Endothelial cell of umbilical vein (primary cell): Measurements from ENCODE around the gene METTL13. TPM values are rescaled to one million over a fixed set of nuclear protein-coding genes. Genes with fewer than 3 reads are reported as not detected.

Experiments used
- BruUV-seq: library from RNA; stranded (reverse); fragments of 400-500 nt; replicated peaks from 2 replicates; lab custom pipeline; 2021; lab: Mats Ljungman, UMichigan
- CTCF ChIA-PET: fragments of 300-600, 350-600 bp; sonication (Branson Sonifier 250); formaldehyde crosslinking; loops from one replicate; lab custom pipeline; 2021; ENCODE audit warnings: antibody characterized with exemption, inconsistent platforms; lab: Charles Lee
- POLR2A ChIA-PET: fragments of 300-600, 350-600 bp; sonication (Branson Sonifier 250); formaldehyde crosslinking; loops from one replicate; lab custom pipeline; 2021; ENCODE audit warnings: antibody characterized with exemption, inconsistent platforms; lab: Charles Lee
- DNase-seq: peaks from one replicate; pipeline ENCODE4 v3.0.0-alpha.2; 2011; ENCODE audit warnings: low read depth, low spot score
- FAIRE-seq: peaks from 2 replicates; lab custom pipeline; 2011; peaks lifted over from hg19 to GRCh38; lab: Jason Lieb, UNC
- H2AFZ ChIP-seq: 2 replicates; pipeline ENCODE4 v1.6.0; 2012; ENCODE audit warnings: low read depth, low read length, control low read depth, inconsistent platforms
- H3K27ac ChIP-seq: 2 replicates; pipeline ENCODE4 v1.5.1; 2011; ENCODE audit warnings: low read depth, mild to moderate bottlenecking, control low read depth, low read length, moderate library complexity; ENCODE audit not compliant: insufficient read depth
- H3K27me3 ChIP-seq, 2 experiments: 2 replicates each; pipeline versions ENCODE4 v1.6.0 to v1.6.1; 2011; ENCODE audit warnings: low read length in 2 of 2, mixed read lengths in 1 of 2; ENCODE audit not compliant: control insufficient read depth in 2 of 2, insufficient read depth in 2 of 2
- H3K36me3 ChIP-seq, 2 experiments: 2 replicates in 1 of 2; 3 replicates in 1 of 2; pipeline ENCODE4 v1.5.1; 2011; ENCODE audit warnings: low read length in 2 of 2, mild to moderate bottlenecking in 1 of 2, moderate library complexity in 1 of 2; ENCODE audit not compliant: control insufficient read depth in 2 of 2, insufficient read depth in 2 of 2; ENCODE audit errors: extremely low read depth in 1 of 2
- H3K4me1 ChIP-seq: 3 replicates; pipeline ENCODE4 v1.5.1; 2011; ENCODE audit warnings: mild to moderate bottlenecking, low read length; ENCODE audit not compliant: control insufficient read depth, insufficient read depth; ENCODE audit errors: extremely low read depth
- H3K4me2 ChIP-seq: 2 replicates; pipeline ENCODE4 v1.6.1; 2011; ENCODE audit warnings: low read length, control low read depth, mixed read lengths; ENCODE audit not compliant: insufficient read depth
- H3K4me3 ChIP-seq, 3 experiments: fragments of 200-600 bp in 1 of 3; sonication (generic), shearing (Covaris generic) in 1 of 3; replicated peaks in 1 of 3; 2 replicates each; pipeline ENCODE4 v1.5.1; 2011 to 2016; ENCODE audit warnings: control low read depth in 3 of 3, low read length in 3 of 3, mild to moderate bottlenecking in 2 of 3, inconsistent platforms in 1 of 3, low read depth in 1 of 3, moderate library complexity in 1 of 3; ENCODE audit not compliant: insufficient read depth in 1 of 3
- H3K79me2 ChIP-seq: 2 replicates; pipeline ENCODE4 v1.6.0; 2012; ENCODE audit warnings: low read length, inconsistent platforms; ENCODE audit not compliant: control insufficient read depth, insufficient read depth
- H3K9ac ChIP-seq: replicated peaks from 2 replicates; pipeline ENCODE3; 2011; ENCODE audit warnings: low read length, control low read depth; ENCODE audit not compliant: insufficient read depth; ENCODE audit errors: extremely low read depth
- H3K9me1 ChIP-seq: replicated peaks from 3 replicates; pipeline ENCODE4 v1.6.0; 2011; ENCODE audit warnings: mild to moderate bottlenecking, low read length; ENCODE audit not compliant: control insufficient read depth, insufficient read depth; ENCODE audit errors: extremely low read depth
- H3K9me3 ChIP-seq: replicated peaks from 2 replicates; pipeline ENCODE4 v1.5.1; 2012; ENCODE audit warnings: low read length, inconsistent platforms; ENCODE audit not compliant: control insufficient read depth, insufficient read depth
- H4K20me1 ChIP-seq: replicated peaks from 2 replicates; pipeline ENCODE3; 2011; ENCODE audit warnings: mild to moderate bottlenecking, low read length; ENCODE audit not compliant: control insufficient read depth, insufficient read depth; ENCODE audit errors: extremely low read depth
- EZH2 ChIP-seq: IDR thresholded peaks from 2 replicates; pipeline ENCODE4 v1.6.1; 2012; ENCODE audit warnings: borderline replicate concordance, low read depth, mild to moderate bottlenecking, moderate library complexity, low read length, inconsistent platforms; ENCODE audit not compliant: severe bottlenecking
- FOS ChIP-seq: IDR thresholded peaks from 2 replicates; pipeline ENCODE4 v1.6.1; 2011; ENCODE audit warnings: mild to moderate bottlenecking, low read length, moderate library complexity, borderline replicate concordance; ENCODE audit not compliant: insufficient read depth
- GATA2 ChIP-seq: IDR thresholded peaks from 2 replicates; pipeline ENCODE4 v1.7.0; 2011; ENCODE audit warnings: low read depth, mild to moderate bottlenecking, moderate library complexity, mixed read lengths, low read length; ENCODE audit not compliant: insufficient read length, insufficient read depth
- JUN ChIP-seq: IDR thresholded peaks from 2 replicates; pipeline ENCODE4 v1.6.1; 2011; ENCODE audit warnings: borderline replicate concordance, low read depth; ENCODE audit not compliant: insufficient read length, insufficient read depth
- MYC ChIP-seq: IDR thresholded peaks from one replicate; pipeline ENCODE4 v1.6.1; 2011; ENCODE audit warnings: mild to moderate bottlenecking, low read depth, low read length
- POLR2A ChIP-seq: IDR thresholded peaks from 2 replicates; pipeline ENCODE4 v1.6.1; 2012; ENCODE audit warnings: low read depth, mild to moderate bottlenecking, control low read depth, low read length
- POLR2AphosphoS5 ChIP-seq: IDR thresholded peaks from 2 replicates; pipeline ENCODE4 v1.6.1; 2012; ENCODE audit warnings: low read depth, mild to moderate bottlenecking, control low read depth, low read length, moderate library complexity; ENCODE audit not compliant: insufficient read depth
- dilution Hi-C: fragments of 300-500 bp; cut with MboI; formaldehyde crosslinking; loops from one replicate; pipeline ENCODE4 v1.15.0; 2019; ENCODE audit warnings: low sequenced_read_pairs; ENCODE audit not compliant: extremely low pct_ligation_motif_present
- intact Hi-C: fragments of 100-400 bp; cut with micrococcal nuclease; formaldehyde crosslinking; loops from one replicate; pipeline ENCODE4 v1.10.0; 2022
- polyA plus RNA-seq, 4 experiments: library from polyadenylated mRNA; depleted of rRNA in 3 of 4; stranded (reverse) in 3 of 4; unstranded in 1 of 4; fragments of >200 nt; gene quantifications; 2 replicates each; pipeline versions ENCODE4 v1.2.1 to v1.2.3, GENCODE V29; 2011 to 2012; ENCODE audit warnings: missing spikeins in 1 of 4
- total RNA-seq: library from RNA; stranded (reverse); gene quantifications from 2 replicates; pipeline ENCODE4 v1.2.3, GENCODE V29; 2021
- TF ChIP-seq, protein P1 (sequence below): IDR thresholded peaks from 2 replicates; pipeline ENCODE4 v1.6.1; 2011; ENCODE audit not compliant: insufficient read depth, insufficient read length
- TF ChIP-seq, protein P2 (sequence below), 2 donors: IDR thresholded peaks; 1 replicate in 1 of 2; 2 replicates in 1 of 2; pipeline ENCODE4 v1.5.1; 2011; ENCODE audit warnings: low read length in 2 of 2, mild to moderate bottlenecking in 2 of 2, moderate library complexity in 2 of 2, control low read depth in 1 of 2, inconsistent platforms in 1 of 2, low read depth in 1 of 2; ENCODE audit not compliant: insufficient read depth in 1 of 2; ENCODE audit errors: extremely low read depth in 1 of 2

The METTL13 gene
- total and polyA plus RNA-seq, 2 donors (not counting 3 experiments of a cell fraction or from before 2014, with no cell fraction given), result 21.2 to 26.5 TPM

DNA sequence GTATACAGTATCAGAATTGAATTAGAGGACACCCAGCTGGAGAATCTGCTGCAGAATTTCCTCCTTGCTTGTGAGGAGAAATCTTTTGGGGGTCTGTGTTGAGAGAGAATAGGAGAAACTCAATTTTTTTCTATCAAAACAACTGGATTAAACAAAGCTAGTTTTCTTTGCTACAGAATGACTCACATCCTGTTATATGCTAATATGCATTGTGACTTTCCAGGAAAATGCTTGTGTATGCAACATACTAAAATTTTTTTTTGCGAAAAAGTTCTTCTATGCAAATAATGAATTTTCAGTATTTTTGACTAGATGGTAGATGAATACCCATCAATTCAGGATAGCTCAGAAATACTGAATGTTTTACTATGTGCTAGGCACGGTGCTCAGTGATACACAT lies 41.8 kb upstream of the METTL13 start:
- H3K27ac ChIP-seq, result no peak overlapping the region
- no peaks in the 10 kb centered on the region for H3K27me3 ChIP-seq
- TF ChIP-seq FOS (peak; percentile 55), JUN (peak; percentile 80), MYC (no peak)
- no peaks in the 10 kb centered on the region for H4K20me1 ChIP-seq
- H2AFZ ChIP-seq, result no peak overlapping the region
- H3K9me3 ChIP-seq, result no peaks in the 10 kb centered on the region
- POLR2A ChIA-PET, result no interaction called here
- intact Hi-C loops, result no loop called here
- peaks cover 2 to 4% of the 10 kb centered on the region in 2 experiments for H3K36me3 ChIP-seq
- no peak overlapping the region for H3K9ac ChIP-seq
- CTCF ChIA-PET, result interaction anchor here (0.6 to 3.4 kb wide), 9 partner anchors 12 to 95 kb away, joined by 3 to 20 read pairs (median 4); partner anchors contain the start of gene METTL13
- peaks cover 13% of the 10 kb centered on the region for H3K79me2 ChIP-seq
- H3K9me1 ChIP-seq, result no peaks in the 10 kb centered on the region
- BruUV-seq, result no TSS peak
- DNase-seq, result peak; percentile 53
- no peak overlapping the region for H3K4me3 ChIP-seq
- dilution Hi-C loops, result no loop called here
- H3K4me2 ChIP-seq, result peak overlapping the region; percentile 91
- no peak for FAIRE-seq
- H3K4me1 ChIP-seq, result peaks cover 31% of the 10 kb centered on the region

DNA sequence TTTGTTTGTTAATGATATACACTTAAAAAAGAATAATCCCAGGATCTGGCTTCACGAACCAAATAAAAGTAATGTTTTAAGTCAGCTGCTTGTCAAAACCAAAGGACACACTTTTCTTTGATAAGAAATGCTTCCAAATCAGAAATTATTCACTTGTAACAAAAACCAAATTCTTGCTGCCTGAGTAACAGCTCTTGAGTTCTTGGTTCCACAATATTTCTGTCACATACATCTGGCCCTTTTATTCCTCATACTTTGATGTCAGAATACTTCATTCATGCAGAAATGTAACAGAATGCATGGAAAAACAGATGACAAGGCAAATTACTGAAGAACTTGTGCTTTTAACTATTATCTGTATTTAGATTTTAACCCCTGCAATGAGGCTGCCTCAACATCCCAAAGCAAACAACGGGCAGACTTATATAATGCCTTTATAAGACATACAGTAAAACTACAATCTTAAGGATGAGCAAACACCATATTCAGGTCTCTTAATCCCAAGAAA lies 41.0 kb upstream of the METTL13 start:
- intact Hi-C loops (no loop called here), dilution Hi-C loops (no loop called here)
- TF ChIP-seq FOS (no peak), EZH2 (no peak), MYC (no peak), POLR2AphosphoS5 (no peak), JUN (no peak), GATA2 (no peak), POLR2A (no peak)
- TF ChIP-seq, protein P1, sequence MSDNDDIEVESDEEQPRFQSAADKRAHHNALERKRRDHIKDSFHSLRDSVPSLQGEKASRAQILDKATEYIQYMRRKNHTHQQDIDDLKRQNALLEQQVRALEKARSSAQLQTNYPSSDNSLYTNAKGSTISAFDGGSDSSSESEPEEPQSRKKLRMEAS, result no peak
- TF ChIP-seq, protein P2, sequence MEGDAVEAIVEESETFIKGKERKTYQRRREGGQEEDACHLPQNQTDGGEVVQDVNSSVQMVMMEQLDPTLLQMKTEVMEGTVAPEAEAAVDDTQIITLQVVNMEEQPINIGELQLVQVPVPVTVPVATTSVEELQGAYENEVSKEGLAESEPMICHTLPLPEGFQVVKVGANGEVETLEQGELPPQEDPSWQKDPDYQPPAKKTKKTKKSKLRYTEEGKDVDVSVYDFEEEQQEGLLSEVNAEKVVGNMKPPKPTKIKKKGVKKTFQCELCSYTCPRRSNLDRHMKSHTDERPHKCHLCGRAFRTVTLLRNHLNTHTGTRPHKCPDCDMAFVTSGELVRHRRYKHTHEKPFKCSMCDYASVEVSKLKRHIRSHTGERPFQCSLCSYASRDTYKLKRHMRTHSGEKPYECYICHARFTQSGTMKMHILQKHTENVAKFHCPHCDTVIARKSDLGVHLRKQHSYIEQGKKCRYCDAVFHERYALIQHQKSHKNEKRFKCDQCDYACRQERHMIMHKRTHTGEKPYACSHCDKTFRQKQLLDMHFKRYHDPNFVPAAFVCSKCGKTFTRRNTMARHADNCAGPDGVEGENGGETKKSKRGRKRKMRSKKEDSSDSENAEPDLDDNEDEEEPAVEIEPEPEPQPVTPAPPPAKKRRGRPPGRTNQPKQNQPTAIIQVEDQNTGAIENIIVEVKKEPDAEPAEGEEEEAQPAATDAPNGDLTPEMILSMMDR (IDR thresholded peaks at IDR 0.05; ENCODE audit: extremely low read depth in 1 of 2, insufficient read depth in 1 of 2, low read depth in 1 of 2, low read length in 2 of 2), result no peak
- no peak overlapping the region for H3K4me3 ChIP-seq
- no peak overlapping the region for H3K9ac ChIP-seq
- H3K9me1 ChIP-seq, result no peaks in the 10 kb centered on the region
- ChIA-PET POLR2A (no interaction called here), CTCF (interaction anchor here (1.2 to 4.3 kb wide), 11 partner anchors 8 to 245 kb away, joined by 3 to 22 read pairs (median 4); partner anchors contain the start of gene METTL13)
- H3K9me3 ChIP-seq, result no peaks in the 10 kb centered on the region
- peaks cover 31% of the 10 kb centered on the region for H3K4me1 ChIP-seq
- DNase-seq, result peak; percentile 9
- no peak for FAIRE-seq
- H2AFZ ChIP-seq, result no peak overlapping the region
- H3K4me2 ChIP-seq, result peak overlapping the region; percentile 91
- peaks cover 2 to 4% of the 10 kb centered on the region in 2 experiments for H3K36me3 ChIP-seq
- peaks cover 13% of the 10 kb centered on the region for H3K79me2 ChIP-seq
- no TSS peak for BruUV-seq
- no peaks in the 10 kb centered on the region for H4K20me1 ChIP-seq
- no peaks in the 10 kb centered on the region for H3K27me3 ChIP-seq
- H3K27ac ChIP-seq, result no peak overlapping the region
